Inflammatory macrophage (primary cell): ENCODE measurements around the gene MPO.

ENCODE experiments used
- DNase-seq, 2 donors: peaks; one replicate each; pipeline ENCODE4 v3.0.0-alpha.2; 2020 to 2022

Gene MPO

GRCh38 chr17:58229881-58230280, 50.9 kb downstream of the MPO start:
- no peak for DNase-seq

GRCh38 chr17:58229384-58229783, 51.4 kb downstream of the MPO start:
- no peak for DNase-seq

GRCh38 chr17:58228679-58229078, 52.1 kb downstream of the MPO start:
- DNase-seq, result no peak

DNA sequence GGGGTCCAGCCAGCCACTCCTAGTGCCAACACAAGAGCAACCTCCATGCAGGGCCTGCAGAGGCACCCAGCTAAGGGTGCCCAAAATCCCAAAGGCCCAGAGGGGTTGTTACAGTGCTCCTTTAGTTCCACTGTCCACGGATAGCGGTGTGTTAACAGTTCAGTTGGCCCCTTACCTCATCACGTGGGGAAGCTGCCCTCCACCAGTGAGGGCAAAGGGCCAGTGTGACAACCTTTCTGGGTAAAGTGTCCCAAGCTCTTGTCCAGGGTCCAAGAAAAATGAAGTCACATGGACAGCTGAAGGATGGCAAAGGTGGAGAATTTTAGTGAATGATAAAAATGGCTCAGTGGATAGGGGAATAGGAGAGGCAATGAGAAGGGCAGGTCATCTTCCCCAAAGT, 53.0 kb downstream of the MPO start:
- DNase-seq, result no peak

GRCh38 chr17:58224315-58224714, 56.4 kb downstream of the MPO start:
- DNase-seq, result peak; percentile 12 to 40
